Right hindlimb (tissue), 1 donor: ENCODE measurements around the gene CSPG5.

Experiments used
- DNase-seq: peaks from one replicate; pipeline ENCODE4 v3.0.0-alpha.2; 2018

Gene CSPG5

DNA sequence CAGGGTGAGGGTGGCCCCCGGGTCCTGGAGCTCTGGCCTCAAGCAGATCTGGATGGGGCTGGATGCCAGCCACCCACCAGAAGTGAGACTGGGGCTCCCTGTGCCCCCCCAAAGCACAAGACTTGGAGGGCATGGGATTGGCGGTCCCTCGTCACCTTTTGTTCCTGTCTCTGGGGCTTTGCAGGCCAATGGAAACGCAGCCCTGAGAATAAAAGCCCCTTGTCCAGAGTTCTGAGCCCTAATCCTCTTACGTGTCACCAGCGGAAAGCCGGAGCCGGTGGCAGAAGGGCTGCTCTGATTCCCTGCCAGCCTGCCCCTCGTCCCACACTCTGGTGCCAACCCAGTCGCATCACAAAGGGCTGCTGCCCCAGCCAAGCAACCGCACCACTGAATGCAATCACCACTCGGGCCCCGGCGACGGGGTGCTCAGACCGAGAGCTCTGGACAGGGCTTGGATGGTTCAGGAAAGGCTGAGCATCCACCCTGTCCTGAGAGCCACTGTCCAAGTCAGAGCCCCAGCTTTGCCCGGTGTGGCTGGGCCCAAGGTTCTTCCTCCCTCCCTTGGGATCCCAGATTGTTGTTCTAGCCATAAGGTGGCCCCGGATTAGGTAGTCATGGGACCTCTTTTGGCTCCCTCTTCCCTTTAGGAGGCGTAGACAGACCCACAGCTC lies 42.3 kb downstream of the CSPG5 start:
- DNase-seq: no peak

GRCh38 chr3:47533996-47534454 lies 44.6 kb downstream of the CSPG5 start:
- no peak for DNase-seq

GRCh38 chr3:47533481-47533880 lies 45.2 kb downstream of the CSPG5 start:
- DNase-seq: no peak

DNA sequence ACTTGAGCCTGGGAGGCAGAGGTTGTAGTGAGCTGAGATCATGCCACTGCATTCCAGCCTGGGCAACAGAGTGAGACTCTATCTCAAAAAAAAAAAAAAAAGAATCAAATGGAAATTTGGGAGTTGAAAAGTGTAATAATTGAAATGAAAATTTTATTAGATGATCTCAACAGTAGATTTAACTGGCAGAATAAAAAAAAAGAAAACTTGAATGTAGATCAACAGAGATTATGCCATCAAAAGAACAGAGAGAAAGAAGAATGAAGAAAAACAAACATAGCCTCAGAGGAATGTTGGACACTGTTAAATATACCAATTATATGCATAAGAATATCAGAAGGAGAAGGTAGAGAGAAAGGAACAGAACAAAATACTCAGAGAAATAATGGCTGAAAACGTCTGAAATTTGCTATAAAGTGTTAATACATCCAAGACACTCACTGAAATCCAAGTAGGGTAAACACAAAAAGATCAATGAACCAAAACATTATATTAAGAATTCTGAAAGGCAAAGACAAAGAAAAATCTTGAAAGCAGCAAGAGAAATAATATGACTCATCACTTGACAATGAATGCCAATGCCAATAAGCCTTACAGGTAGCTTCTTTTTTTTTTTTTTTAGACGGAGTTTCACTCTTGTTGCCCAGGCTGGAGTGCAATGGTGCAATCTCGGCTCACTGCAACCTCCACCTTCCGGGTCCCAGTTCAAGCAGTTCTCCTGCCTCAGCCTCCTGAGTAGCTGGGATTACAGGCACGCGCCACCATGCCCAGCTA lies 50.5 kb downstream of the CSPG5 start:
- no peak for DNase-seq

GRCh38 chr3:47525617-47526016 lies 53.0 kb downstream of the CSPG5 start:
- no peak for DNase-seq

DNA sequence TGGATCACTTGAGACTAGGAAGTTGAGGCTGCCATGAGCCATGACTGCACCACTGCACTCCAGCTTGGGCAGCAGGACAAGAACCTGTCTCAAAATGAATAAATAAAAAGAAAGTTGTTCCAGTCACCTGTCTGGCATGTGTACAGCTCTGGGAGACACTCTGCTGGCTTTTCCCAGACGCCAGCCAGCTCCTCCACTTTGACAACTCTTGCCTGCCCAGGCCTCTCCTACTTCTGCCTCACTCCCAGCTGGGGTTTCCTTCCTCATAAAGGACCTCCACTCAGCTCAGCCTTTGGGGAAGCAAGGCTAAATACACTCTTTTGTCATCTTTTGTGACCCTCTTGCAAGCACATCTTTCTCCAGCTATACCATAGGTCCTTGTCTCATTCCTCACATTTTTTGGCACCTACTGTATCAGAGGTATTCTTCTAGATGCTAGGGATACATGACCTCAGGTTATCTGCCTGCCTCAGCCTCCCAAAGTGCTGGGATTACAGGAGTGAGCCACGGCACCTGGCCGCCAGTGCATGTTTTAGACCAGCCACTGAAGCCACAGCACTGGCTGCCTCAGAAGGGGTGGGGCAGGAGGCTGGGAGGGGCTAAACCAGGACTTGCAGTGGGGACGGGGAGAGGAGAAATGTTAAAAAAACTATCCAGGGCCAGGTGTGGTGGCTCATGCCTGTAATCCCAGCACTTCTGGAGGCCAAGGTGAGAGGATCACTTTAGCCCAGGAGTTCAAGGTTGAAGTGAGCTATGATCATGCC lies 55.2 kb downstream of the CSPG5 start:
- DNase-seq: no peak

- peak; percentile 88 for DNase-seq
These were observed 56.3 kb downstream of the CSPG5 start for GRCh38 chr3:47522082-47522987.

DNA sequence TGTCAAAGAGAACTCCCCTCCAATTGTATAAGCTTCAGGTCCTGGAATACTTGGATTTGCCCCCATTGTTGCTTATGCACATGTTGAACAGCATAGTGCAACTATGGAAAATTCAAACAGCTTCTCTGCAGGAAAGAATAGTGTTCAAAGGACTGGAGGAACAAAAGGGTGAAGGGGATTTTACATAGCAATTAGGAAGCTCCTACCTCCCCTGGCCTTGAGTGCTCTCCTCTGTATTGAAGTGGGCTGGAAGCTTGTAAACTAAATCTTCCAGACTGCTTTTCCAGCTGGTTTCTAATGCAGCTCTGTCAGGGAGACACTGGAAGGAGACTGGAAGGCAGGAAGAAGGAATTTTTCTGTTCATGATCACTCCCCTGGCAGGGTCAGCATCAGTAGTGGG lies 57.9 kb downstream of the CSPG5 start:
- DNase-seq: no peak

- no peak for DNase-seq
These were observed 60.7 kb downstream of the CSPG5 start for GRCh38 chr3:47517937-47518336.

- DNase-seq: no peak
These were observed 62.8 kb downstream of the CSPG5 start for GRCh38 chr3:47515864-47516319.

DNA sequence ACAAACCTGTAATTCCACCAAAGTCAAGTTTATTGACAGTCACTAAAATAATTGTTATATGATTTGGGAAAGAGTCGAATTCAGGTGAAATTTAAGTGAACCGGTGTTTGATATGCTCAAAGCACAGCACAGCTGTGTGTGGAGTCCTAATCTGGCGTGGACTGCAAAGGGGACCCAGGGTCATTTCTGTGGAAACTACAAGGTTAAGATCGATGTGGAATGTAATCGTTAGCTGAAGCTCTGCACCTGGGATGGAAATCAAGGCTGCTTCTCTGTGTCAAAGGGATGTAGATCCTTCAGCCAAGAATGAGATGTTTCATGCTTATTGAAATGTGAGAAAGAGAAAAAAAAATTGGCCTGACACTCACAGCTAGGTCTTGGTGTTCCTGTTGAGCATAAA lies 63.6 kb downstream of the CSPG5 start:
- no peak for DNase-seq

DNA sequence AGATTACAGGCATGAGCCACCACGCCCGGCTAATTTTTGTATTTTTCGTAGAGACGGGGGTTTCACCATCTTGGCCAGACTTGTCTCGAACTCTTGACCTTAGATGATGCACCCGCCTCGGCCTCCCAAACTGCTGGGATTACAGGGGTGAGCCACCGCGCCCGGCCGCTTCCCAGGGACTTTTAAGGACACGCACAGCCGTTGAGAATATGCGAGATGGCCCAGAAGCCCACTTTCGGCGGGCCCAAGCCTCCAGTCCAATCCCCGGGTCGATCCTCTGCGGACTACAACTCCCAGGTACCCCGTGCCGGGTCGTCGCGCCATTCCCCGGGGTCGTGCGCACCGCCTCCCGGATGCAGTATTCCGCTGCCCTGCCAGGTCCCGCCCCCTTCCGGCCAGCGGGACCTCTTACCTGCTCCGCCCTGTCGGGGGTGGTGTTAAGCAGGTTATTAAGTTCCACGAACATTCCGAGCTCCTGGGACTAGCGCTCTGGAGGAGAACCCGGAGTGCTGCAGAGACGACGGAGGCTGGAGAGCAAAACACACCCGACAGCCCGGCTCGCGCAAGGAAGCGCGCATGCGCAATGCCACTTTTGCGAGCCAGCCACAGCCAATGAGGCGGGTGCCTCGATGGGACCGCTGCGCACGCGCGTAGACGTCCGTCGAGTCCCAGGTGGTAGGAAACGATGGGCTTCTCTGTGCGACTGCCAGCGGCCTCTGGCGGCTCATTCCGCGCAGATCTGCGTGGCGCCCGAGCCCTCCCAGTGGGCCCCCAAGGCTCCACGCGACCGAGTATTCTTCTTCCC lies 65.3 kb downstream of the CSPG5 start, which contains the start of gene ELP6:
TSS of gene ELP6 (minus strand) at position 588 of the 805 bp plus-strand sequence. CDS start at position 466, 122 bp downstream.
- peak; percentile 99 for DNase-seq

GRCh38 chr3:47512416-47513124 lies 66.1 kb downstream of the CSPG5 start:
- peak; percentile 62 for DNase-seq
